ENCODE measurements around the gene CNRIP1. TPM values are rescaled to one million over a fixed set of nuclear protein-coding genes. Genes with fewer than 3 reads are reported as not detected.

CNRIP1 gene
- total and polyA plus RNA-seq, 2 of the 4 experiments (the other 2 are of a cell fraction), result 23.3 to 32.7 TPM

DNA sequence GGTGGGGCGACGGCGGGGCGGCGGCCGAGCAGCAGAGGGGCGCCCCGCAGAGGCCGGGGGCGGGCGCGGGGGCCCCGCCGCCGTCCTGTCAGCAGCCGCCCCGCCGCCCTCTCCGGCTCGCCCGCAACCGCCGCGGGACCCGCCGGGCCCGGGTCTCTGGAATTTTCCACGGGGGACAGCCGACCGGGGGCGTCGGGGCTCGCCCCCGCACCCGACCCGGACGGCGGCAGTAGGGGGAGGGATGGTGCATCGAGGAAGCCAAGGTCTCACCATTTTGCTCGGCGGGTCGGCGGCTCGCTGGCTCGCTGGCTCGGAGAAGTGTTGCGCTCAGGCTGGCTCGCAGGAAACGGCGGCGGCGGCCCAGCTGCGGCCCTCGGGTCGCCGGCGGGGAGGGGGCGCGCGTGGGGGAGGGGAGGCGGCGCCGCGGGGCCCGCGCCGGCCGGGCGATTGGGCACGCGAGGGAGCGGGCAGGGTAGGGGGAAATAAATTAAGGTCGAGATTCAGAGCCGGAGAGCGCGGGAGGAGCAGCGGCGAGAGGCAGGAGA, 67.8 kb downstream of the CNRIP1 start:
- Histone ChIP-seq H3K9ac (ENCODE audit: low read depth, low read length) (peak overlapping the region; percentile 94), H3K79me1 (ENCODE audit: low read depth in 1 of 2, low read length in 2 of 2) (peaks cover 8 to 54% of the 10 kb centered on the region in 2 experiments; a peak in 3 of 4 replicates), H3K9me3 (ENCODE audit: control insufficient read depth, insufficient read depth, low read length) (no peaks in the 10 kb centered on the region), H3K4me1 (ENCODE audit: control insufficient read depth, insufficient read depth, low read length) (peaks cover 17% of the 10 kb centered on the region), H2BK15ac (ENCODE audit: low read depth, low read length) (no peak overlapping the region), H2AK5ac (ENCODE audit: low read depth, low read length) (peak overlapping the region; percentile 51; the same call in 1 of the 2 replicates), H3K27ac (ENCODE audit: insufficient read depth, low read length) (peak overlapping the region; percentile 96), H4K8ac (ENCODE audit: low read depth in 2 of 2, low read length in 2 of 2) (peak overlapping the region in 1 of 2 experiments; percentile 70; a peak in 2 of 4 replicates), H3K18ac (ENCODE audit: low read depth, low read length) (peak overlapping the region; percentile 48; the same call in 1 of the 2 replicates), H3K56ac (ENCODE audit: extremely low read depth, insufficient read depth, low read length) (0 out of 2 replicates have a peak overlapping the region, but pooled peaks have one; percentile 41), H2BK120ac (ENCODE audit: low read depth, low read length) (no peak overlapping the region), H3K27me3 (ENCODE audit: control insufficient read depth, insufficient read depth, low read length) (no peaks in the 10 kb centered on the region), H2AFZ (replicated peaks; ENCODE audit: low read length, poor library complexity) (peak overlapping the region; percentile 90), H2BK5ac (ENCODE audit: low read depth, low read length, poor library complexity, severe bottlenecking) (peak overlapping the region; percentile 94), H3K23ac (ENCODE audit: low read depth, low read length) (peak overlapping the region; percentile 85; the same call in 1 of the 2 replicates), H4K5ac (ENCODE audit: low read depth, low read length) (no peak overlapping the region), H3K9me1 (ENCODE audit: insufficient read depth, low read length) (peaks cover 19% of the 10 kb centered on the region), H3K14ac (replicated peaks; ENCODE audit: low read depth, low read length) (peak overlapping the region; percentile 71), H2BK20ac (ENCODE audit: low read depth, low read length) (no peak overlapping the region), H4K20me1 (ENCODE audit: insufficient read depth, low read length) (peaks cover 44% of the 10 kb centered on the region), H3K4me2 (ENCODE audit: low read depth, low read length) (no peak overlapping the region), H3K4ac (ENCODE audit: low read depth, low read length) (peak overlapping the region; percentile 82), H4K91ac (ENCODE audit: insufficient read depth, low read depth, low read length) (peak overlapping the region; percentile 51; the same call in 1 of the 2 replicates), H2AK9ac (replicated peaks; ENCODE audit: low read depth, low read length, poor library complexity) (peak overlapping the region; percentile 94), H3K36me3 (ENCODE audit: control insufficient read depth, insufficient read depth, low read length) (no peaks in the 10 kb centered on the region), H3K4me3 (ENCODE audit: insufficient read depth, low read depth, low read length) (peak overlapping the region; percentile 98)
- intact Hi-C loops (cut with micrococcal nuclease), result loop anchor here (1.0 to 5.0 kb wide), 4 partner anchors 67 to 190 kb away; partner anchors contain the start of genes CNRIP1 and PNO1
- in situ Hi-C loops (cut with MboI; ENCODE audit: low sequenced_read_pairs), result no loop called here
- POLR2A ChIA-PET (ENCODE audit: unreplicated experiment), result interaction anchor here (0.6 to 1.0 kb wide), 3 partner anchors 18 to 130 kb away, joined by 3 to 4 read pairs (median 3); no protein-coding TSS in a partner anchor
- peak; percentile 13 for ATAC-seq (ENCODE audit: low read depth)
- no TSS peak for BruUV-seq (replicated peaks)
- CTCF ChIA-PET, result no interaction called here
- DNase-seq, result no peak
- dilution Hi-C loops (cut with HindIII; ENCODE audit: low sequenced_read_pairs, unreplicated experiment), result no loop called here
- TF ChIP-seq MAZ (IDR thresholded peaks at IDR 0.05; ENCODE audit: borderline replicate concordance, low read depth, low read length) (no peak), MXI1 (IDR thresholded peaks at IDR 0.05; ENCODE audit: borderline replicate concordance, low read depth, low read length) (no peak), MAFK (IDR thresholded peaks at IDR 0.05; ENCODE audit: low read depth, low read length) (no peak), BHLHE40 (IDR thresholded peaks at IDR 0.05; ENCODE audit: low read depth, low read length) (no peak), RFX5 (IDR thresholded peaks at IDR 0.05; ENCODE audit: low read depth, low read length) (no peak), POLR2A (IDR thresholded peaks at IDR 0.05; ENCODE audit: low read depth, low read length) (no peak; the same call in 1 of the 2 replicates), FOS (IDR thresholded peaks at IDR 0.05; ENCODE audit: low read depth, low read length) (no peak), SMC3 (IDR thresholded peaks at IDR 0.05; ENCODE audit: low read depth, low read length) (no peak), CHD1 (IDR thresholded peaks at IDR 0.05; ENCODE audit: low read depth, low read length) (no peak), RAD21 (IDR thresholded peaks at IDR 0.05; ENCODE audit: low read length) (no peak), RCOR1 (IDR thresholded peaks at IDR 0.05; ENCODE audit: insufficient replicate concordance, low read length) (no peak)
- TF ChIP-seq, protein P1, sequence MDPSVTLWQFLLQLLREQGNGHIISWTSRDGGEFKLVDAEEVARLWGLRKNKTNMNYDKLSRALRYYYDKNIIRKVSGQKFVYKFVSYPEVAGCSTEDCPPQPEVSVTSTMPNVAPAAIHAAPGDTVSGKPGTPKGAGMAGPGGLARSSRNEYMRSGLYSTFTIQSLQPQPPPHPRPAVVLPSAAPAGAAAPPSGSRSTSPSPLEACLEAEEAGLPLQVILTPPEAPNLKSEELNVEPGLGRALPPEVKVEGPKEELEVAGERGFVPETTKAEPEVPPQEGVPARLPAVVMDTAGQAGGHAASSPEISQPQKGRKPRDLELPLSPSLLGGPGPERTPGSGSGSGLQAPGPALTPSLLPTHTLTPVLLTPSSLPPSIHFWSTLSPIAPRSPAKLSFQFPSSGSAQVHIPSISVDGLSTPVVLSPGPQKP (IDR thresholded peaks at IDR 0.05; ENCODE audit: borderline replicate concordance, low read depth, low read length), result no peak
- TF ChIP-seq, protein P2, sequence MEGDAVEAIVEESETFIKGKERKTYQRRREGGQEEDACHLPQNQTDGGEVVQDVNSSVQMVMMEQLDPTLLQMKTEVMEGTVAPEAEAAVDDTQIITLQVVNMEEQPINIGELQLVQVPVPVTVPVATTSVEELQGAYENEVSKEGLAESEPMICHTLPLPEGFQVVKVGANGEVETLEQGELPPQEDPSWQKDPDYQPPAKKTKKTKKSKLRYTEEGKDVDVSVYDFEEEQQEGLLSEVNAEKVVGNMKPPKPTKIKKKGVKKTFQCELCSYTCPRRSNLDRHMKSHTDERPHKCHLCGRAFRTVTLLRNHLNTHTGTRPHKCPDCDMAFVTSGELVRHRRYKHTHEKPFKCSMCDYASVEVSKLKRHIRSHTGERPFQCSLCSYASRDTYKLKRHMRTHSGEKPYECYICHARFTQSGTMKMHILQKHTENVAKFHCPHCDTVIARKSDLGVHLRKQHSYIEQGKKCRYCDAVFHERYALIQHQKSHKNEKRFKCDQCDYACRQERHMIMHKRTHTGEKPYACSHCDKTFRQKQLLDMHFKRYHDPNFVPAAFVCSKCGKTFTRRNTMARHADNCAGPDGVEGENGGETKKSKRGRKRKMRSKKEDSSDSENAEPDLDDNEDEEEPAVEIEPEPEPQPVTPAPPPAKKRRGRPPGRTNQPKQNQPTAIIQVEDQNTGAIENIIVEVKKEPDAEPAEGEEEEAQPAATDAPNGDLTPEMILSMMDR (conservative IDR thresholded peaks at IDR 0.05; ENCODE audit: low read depth, low read length), result no peak
- TF ChIP-seq, protein P3, sequence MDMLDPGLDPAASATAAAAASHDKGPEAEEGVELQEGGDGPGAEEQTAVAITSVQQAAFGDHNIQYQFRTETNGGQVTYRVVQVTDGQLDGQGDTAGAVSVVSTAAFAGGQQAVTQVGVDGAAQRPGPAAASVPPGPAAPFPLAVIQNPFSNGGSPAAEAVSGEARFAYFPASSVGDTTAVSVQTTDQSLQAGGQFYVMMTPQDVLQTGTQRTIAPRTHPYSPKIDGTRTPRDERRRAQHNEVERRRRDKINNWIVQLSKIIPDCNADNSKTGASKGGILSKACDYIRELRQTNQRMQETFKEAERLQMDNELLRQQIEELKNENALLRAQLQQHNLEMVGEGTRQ (IDR thresholded peaks at IDR 0.05; ENCODE audit: low read depth, low read length), result no peak
- 1% methylated on average over 26 of the region's 78 CpGs; no CpG with 5 or more reads in 1 of the 2 experiments for WGBS, 2 experiments (ENCODE audit: extremely low coverage in 2 of 2, insufficient read length in 1 of 2)
